ENCODE results near the gene BSND.
A peak's percentile ranks its signal among the peaks of the same experiment; 100 is the strongest.
"Not testable (repeated sequence)": the region's sequence is repeated elsewhere in the genome, so short reads cannot be mapped to it uniquely, and the experiment has no call there.

BSND gene

DNA sequence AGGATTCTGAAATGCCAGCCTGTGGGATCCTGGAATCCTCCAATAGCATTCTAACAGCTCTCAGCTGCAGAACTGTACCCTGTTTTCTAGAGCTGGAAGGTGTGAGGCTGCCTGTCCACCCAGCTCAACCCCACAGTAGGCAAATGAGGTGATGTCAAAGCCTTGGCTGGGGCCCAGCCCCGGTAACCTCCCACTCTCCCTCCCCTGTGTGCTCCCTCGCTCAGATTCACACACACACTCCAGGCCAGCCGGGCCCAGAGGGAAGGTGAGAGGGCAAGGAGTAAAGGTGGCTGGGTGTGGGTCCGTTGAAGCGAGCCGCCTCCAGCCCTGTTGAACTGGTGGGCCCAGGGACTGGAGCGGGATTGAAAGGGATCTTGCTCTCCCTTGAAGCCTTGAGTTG lies at the start of gene BSND:
BSND (plus strand) TSS at position 257 of the 400 bp plus-strand sequence. CDS start 254 bp downstream, outside the sequence.
- DNase-seq: no peak

DNA sequence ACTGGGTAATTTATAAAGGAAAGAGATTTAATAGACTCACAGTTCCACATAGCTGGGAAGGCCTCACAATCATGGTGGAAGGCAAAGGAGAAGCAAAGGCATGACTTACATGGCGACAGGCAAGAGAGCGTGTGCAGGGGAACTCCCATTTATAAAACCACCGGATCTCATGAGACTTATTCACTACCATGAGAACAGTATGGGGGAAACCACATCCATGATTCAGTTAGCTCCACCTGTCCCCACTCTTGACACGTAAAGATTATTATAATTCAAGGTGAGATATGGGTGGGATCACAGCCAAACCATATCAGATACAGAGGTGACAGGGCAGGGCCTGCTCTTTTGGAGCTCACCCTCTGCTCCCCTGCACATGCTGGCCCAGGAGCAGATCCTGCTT lies 49.7 kb upstream of the BSND start:
- DNase-seq: no peak

DNA sequence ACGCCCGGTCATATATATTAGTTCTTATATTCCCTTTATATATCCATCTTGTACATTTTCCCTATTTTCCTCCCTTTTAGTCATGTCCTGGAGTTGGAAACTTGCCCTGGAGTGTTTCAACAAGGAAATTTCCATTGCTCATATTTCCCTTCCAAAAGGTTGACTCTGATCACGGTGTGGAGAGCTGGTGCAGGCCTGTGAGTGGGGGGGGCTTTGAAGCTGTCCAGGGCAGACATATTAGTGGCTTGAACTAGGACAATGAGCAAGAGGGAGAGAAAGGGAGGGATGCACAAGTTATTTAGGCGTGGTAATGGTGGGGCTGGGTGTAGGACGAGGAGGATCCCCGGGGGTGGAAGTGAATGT lies 48.7 kb upstream of the BSND start:
- DNase-seq: no peak

DNA sequence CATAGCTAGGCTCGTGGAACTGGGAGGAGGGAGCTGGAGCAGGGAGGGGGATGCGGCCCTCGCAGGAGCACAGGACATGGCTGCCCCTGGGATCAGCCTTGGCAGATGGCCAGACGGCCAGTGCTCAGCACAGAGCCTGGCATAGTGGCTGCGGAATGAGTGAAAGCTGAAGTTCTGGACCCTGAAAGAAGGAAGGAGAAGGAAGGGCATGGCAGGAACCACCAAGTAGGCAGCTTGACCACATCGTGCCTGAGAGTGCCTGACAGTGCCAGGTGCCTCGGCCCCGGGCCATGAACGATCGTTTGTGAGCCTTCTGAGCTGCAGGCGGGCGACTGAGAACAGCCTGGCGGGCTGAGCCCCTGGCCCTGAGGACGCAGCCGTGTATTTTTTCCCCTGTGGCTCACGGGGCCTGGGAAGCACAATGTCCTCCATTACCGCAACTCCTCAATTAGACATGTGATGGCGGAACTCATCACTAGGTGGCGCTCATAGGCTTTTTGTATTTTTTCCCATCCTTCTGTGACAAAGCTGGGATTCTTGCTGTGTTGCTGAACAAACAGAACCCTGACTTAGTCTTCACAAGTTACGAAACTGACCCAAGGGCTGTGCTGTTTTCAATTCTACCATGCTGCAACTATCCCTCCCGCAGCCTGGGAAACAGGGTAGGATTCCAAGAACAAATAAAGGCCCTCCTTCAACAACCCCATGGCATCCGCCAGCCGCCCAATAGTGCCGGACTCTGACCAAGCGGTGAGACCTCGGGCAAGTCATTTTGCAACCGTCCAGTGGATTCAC lies 48.2 kb upstream of the BSND start:
- peak; percentile 30 for DNase-seq

DNA sequence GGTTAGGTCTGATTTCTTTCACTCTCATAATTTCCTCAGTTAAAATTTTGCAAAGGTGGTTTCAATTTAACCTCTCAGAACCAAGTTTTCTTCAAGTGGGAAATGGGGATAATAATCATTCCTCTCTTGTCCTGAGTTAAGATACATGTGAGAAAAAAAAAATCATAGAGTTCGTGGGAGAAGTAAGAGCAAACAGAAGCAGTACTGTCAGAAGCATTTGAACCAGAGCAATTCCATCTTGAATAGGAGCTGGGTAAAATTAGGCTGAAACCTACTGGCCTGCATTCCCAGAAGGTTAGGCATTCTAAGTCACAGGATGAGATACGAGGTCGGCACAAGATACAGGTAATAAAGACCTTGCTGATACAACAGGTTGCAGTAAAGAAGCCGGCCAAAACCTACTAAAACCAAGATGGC lies 46.9 kb upstream of the BSND start:
- no peak for DNase-seq

DNA sequence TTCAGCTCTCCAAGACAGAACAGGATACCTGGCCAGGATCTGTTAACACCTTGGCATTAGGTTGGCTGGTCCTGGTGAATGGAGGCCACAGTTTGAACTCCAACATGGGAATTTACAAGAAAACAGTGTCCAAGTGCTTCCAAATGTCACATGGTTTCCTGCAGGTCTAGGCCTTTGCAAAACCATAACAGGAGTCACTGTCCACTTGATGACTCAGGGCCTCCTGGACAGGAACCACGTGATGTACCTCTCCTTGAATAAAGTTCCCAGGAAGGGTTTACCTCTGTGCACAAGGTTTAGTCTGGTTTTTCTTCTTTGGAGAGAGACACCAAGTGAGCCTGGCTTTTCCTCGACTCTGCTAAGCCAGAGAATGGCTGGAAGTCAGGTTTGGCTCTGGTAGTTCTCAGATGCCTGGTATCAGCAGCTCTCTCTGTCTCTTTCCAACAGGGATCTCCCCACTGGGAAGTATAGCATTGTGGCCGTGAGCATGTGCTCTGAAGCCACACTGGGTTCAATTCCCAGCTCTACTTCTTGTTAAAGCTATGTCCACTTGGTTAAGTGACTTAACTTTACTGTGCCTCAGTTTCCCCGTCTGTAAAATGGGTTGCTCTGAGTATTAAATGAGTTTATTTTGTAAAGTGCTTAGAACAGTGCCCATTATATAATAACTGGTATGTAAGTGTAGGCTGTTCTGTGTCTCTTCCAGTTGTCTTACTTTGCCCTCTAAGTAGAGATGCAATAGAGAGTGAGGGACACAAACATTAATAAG lies 45.6 kb upstream of the BSND start:
- no peak for DNase-seq

DNA sequence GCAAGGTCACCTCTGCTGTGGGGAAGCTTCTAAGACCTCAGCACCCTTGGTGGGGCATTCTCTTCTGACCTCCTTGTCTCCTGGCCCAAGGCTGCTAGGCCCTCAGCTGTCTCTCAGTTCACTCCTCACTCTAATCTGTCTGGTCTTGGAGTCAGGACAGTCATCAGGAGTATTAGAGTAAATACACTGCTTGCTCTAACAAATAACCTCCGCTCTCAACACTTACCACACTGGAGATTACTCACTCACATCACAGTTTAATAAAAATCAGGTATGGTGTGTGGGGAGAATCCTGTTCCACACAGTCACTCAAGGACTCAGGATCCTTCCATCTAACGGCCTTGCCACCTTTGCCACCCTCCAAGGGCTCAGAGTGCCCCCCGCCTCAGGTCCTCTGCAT lies 44.9 kb upstream of the BSND start:
- DNase-seq: no peak

DNA sequence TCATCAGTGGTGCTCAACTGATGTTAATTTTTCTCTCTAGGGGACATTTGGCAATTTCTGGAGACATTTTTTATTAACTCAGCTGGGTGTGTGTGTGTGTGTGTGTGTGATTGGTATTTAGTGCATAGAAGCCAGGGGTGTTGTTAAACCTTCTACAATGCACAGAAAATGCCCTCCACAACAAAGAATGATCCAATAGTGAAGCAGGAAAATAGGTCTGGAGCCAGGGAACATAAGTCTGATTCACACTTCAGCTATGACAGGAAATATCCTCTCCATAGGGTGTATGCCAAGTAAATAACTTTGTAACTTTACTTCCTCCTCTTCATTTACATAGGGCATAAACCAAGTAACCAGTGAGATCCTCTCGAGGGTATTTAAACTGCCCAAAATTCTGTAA lies 43.4 kb upstream of the BSND start:
- no peak for DNase-seq

DNA sequence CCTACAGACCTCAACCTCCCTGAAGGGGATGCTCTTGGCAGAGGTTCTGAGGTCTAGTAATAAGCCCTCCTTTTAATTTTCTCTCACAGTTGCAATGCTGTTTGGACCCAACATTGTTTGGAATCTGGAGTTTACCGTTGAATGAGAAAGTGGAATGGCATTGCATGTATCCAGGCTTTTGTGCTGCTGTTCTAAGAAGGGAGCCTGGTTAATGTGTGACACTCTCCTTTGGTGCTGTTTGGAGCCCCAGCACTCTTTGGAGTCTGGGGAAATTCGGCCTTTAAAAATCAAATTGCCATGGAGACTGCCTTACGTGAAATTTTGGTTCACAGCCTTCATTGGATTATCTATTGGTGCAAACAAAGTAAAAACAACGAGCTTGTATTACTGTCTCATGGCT lies 42.0 kb upstream of the BSND start:
- no peak for DNase-seq

DNA sequence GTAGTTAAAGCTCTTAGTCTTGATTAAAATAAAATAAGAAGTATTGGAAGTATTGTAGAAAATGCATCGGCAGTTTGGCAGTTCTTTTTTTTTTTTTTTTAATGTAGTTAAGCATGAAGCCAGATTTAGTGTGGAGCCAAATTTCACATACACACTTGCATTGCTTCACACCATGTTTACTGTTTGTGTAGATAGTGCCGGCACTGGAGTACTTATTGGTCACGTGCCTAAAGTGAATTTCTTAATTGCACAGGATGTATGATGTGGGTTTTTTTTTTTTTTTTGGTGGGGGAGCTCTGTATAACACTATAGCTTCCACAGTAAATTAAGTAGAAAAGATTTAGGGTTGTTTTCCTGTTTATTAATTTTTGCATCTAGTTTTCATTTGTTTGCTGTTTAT lies 39.5 kb upstream of the BSND start:
- no peak for DNase-seq

DNA sequence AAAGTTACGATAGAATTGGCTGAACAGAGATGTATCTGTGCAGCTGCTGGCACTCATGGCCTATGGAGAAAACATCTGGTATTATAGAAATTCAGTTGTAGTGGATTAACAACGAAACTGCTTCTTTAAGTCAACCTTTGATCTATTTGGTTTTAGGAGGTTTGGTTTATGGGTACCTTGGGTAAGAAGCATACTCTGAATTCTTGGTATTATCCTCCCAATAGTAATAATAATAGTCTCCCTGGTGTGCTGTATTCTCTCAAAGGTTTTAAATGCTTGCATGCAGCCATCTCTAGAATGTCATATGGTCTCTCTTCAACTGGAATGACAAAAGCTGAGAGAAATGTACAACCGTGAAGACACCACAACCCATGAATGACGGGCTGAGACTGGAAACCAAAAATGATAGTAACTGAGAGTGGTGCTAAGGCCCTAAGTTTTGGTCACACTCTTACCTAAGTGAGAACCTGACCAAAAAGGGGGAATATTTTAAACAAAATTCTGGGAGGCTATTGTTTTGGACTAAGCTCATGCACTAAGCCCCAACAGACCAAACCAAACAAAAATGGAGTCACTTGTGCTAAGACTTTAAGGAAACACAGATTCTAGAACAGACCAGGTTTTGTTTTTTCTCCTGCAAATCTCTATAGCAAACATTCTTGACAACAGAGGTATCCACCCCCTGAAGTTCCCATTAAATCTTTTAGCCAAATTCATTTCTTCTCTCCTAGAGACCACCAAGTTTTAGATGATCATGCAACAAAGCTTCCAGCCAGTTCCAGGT lies 35.9 kb upstream of the BSND start:
- no peak for DNase-seq

DNA sequence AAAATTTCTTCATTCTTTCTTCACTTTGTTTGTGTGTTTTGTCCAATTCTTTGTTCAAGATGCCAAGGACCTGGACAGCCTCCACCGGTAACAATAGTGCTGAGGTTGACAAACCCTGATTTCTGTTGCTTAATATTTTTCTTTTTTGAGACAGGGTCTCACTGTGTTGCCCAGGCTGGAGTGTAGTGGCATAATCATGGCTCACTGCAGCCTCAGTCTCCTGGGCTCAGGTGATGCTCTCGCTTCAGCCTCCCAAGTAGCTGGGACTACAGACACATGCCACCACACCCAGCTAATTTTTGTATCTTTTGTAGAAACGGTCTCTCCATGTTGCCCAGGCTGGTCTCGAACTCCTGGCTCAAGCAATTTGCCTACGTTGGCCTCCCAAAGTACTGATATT lies 34.9 kb upstream of the BSND start:
- DNase-seq: not testable (repeated sequence)

DNA sequence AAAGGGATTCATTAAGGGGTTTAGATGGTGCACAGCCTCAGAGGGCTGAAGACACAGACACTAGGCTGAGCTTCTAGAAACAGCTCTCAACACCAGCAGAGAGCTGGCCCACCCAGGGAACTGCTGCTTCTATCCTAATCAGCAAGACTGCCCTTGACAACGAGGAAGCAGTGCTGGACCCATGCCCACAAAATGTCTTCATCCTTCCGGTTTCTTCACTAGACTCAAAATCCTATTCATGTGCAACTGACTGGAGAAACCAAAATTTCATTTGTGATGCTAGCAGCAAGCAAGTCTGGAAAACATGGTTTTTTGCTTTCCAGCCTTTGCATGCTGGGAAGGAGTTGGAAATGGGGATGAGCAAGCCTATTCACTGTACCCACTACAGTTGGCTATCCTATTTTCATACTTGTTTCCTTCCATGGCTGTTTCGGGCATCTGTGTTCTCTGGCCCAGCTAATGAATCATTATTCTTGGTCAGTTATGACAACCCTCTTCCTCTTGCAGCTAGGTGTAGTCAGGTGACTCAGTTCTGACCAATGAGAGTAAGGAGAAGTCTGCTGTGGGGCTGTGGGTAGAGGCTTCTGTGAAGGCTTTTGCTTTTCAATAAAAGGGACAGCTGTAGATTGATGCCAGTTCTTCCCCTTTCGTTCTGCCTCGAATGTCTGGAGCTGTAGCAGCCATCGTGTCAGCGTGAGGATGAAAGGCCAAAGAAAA lies 33.0 kb upstream of the BSND start:
- no peak for DNase-seq

DNA sequence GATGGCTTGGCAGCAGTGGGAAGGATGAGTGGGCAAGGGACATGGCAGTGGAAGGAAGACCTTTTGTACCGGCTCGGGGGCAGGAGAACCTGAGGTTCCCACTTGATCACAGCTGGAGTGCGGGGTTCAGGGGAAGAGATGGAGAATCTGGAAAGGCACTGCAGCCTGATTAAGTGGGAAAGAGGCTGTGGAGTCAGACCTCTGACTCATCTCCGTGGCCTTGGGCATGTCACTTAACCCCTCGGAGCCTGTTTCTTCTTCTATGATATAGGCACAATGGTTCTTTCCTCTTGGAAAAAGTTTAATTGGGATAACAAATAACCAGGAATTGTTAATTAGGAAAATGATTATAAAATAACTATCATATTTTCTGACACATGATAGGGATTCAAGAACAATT lies 31.4 kb upstream of the BSND start:
- DNase-seq: no peak

DNA sequence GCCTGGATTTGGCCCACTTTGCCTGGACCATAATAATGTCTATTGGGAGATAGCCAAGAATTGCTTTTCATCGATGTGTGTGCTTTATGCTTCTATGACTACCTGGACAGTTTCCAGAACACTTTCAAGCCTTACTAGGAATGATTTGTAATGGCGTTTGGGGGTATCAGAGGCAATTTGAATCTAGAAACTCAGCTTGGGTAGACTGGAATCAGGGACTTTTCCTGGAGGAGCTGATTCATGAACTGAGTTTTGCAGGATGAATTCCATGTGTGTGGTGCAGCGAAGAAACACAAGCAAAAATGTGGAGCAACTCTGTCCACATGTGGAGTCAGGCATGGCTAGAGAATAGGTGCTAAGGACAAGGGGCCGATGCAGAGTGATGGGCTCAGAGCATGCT lies 30.2 kb upstream of the BSND start:
- DNase-seq: no peak

DNA sequence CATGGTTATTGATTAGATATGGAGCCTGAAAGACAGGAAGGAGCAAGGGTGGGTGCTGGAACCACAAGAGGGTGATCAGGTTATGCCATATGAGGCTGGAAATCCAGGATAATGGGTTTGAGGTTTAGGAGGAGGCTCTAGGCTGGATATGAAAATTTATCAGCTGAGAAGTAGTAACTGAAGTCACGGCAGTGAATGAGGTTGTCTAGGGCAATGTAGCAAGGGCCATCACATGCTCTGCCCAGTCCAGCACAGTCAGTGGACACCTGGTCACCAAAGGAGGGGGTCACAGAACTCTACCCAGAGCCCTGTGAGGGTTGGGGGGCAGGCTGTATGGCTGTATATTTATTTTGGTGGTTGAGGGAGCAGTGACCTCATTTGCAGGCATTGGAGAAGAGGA lies 28.9 kb upstream of the BSND start:
- DNase-seq: no peak

DNA sequence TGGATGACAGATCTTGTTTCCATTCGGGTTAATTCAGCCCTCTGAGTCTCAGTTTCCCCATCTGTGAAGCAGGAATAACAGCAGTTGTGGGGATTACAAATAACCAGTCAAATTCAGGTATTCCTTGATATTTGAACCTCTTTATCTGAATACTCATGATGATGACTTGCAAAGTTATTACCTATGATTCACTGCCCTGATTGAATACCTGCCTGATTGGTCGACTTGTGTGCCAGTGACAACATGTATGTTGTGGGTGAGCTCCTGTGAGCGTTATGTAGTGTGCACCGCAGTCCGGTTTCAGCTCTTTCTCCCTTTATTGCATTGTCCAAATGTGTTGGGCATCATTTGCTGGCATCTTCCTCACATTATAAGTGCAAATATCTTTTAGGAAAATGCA lies 27.8 kb upstream of the BSND start:
- no peak for DNase-seq

DNA sequence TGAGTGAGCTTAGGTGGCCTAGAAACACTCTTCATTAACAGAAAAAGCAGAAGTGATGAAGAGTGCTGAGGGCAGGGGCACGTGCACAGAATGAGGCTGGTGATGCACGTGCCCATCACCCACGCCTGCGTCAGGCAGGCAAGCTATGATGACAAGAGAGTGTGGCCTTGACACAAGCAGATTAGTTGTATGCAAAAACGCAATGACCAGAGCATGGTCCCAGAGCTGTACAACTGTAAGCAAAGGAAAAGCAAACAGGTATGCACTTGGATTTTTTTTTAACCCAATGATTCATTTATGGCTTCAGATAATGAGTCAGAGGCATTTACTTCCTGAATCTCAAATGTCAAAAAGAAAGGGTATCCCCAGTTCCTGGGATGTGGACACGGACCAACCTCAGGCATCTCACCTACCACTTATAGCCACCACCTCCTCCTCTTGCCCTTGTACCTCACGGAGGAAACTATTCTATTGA lies 27.4 kb upstream of the BSND start:
- no peak for DNase-seq

DNA sequence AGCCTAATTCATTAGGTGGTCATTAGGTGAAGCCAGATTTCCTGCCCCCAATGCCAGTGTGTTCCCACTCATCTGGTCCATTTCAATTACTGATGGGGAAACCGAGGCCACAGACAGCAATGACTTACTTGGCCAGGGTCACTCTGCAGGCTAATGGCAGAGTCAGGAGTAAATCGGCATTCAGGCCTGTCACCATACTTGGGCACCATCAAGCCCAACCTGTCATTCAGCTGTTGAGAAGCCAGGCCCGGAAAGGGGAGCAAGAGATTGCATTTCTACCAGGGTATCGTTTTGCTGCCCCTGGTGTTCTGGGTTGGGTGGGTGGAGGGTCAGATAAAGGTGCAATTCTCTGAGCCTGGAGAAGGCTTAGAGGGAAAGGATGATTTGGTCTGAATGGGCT lies 26.3 kb upstream of the BSND start:
- DNase-seq: no peak

DNA sequence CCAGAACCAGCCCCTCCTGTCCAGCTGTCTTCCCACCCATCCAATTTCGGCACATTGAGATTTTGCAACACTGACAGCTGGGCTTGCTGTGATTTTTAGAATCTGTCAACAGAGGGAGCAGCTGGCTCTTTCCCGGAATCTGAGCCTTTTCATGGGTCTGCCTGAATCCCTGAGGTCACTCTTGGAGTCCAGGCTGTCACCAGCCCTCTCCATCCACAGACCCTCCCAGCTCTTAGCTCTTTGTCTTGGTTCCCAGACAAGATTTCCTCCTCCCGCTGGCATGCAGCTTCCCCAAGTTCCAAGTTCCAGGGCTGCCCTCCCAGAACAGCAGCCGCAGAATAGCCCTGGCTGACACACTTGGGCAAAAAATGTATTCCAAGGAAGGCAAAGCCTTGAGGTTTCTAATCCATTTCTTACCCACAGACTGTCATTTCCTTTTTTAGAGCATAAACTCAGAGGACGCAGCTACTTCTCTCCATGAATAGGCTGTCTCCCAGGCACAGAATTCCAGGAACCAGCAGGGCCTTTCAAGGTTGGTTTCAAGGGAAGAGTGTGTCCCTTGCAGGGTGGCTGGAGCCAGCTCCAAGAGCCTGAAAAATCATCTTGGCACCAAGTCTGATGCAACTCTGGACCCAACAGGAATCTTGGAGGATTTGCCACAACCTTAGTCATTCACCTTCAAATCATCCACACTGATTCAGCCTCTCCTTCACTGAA lies 25.4 kb upstream of the BSND start:
- DNase-seq: no peak

DNA sequence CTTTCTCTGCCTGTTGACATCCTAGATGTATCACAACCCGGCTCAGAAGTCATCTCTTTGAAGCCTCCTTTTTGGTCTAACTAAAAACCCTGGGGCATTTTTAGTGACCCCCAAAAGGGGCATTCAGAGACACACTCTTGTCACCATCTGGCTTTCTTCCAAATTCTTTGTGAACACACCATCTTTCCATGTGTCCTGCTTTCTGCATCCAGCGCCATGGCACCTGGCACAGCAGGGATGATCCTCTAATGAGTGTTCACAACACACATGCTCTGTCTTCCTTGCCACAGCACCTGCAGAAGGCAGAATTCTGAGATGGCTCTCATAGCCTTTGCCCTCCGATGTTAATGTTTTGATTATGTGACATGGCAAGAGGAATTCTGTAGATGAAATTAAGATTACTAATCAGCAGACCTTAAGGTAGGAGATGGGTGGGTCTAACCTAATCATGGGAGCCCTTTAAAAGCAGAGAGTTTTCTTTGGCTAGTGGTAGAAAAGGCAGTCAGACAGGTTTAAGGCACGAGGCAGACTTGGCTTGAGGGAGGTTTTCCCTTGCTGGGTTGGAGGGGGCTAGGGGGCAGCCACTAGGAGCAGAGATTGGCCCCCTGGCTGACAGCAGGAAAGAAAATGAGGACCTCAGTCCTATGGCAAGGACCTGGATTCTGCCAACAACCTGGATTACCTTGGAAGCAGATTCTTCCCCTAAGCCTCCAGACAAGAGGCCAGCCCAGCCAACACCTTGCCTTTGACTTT lies 23.2 kb upstream of the BSND start:
- DNase-seq: no peak

DNA sequence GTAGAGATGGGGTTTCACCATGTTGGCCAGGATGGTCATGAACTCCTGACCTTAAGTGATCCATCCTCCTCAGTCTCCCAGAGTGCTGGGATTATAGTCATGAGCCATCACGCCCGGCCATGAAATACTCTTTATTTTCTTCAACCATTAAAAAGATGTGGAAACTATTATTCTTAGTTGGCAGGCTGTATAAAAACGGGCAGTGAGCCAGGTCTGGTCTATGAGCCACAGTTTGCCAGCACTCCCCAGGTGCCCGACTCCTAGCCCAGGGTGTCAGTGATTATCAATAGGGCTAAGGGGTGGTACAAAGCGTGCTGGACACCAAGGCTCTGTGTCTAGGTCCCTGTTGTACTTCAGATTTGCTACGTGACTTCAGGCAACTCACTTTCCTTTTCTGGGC lies 22.0 kb upstream of the BSND start:
- DNase-seq: no peak

All from activated T-cell treated with anti-CD3 and anti-CD28 coated beads for 4 hours (primary cell).